ENCODE results near the gene GSN.

DNA sequence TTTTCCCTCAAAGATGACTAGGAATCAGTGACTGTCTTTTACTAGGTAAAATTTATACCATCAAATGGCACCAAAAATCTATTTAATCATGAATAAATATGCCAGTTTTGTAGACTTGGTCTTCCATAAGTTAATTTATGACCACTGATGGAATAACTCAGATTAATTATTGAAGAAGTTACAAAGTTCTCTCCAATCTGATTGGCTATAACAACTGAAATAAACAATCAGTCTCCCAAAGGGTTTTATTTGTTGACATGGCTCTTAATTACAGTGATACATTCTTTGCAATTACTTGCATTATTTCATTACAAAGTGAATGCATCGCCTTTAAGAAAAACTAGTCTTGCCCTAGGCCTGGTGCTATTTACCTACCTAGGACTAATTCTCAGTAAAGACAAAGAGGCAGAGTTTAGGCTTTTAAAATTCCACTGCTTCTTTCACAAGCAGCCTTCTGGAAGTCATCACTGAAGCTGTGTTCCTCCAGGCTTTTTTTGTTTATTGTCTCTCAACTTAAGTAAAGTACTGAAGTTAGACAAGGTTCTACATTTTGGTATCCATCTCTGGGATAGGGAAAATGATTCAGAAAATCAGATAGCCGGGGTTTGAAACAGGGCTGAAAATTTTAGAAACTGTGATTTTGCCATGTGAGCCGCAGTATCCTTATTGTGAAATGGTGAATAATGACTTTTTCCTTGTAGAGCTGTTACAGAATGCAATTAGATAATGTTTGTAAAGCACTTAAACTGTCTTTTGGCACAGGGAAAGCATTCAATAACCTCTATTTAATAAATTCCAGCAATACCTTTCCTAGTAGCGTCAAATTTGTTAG is 99.6 kb downstream of the GSN start:
- no peak for TF ChIP-seq CTCF (IDR thresholded peaks at IDR 0.05)
- TF ChIP-seq EZH2 (IDR thresholded peaks at IDR 0.05; ENCODE audit: borderline replicate concordance, insufficient read depth, low read depth, low read length, poor library complexity, severe bottlenecking): no peak
